Activated CD8-positive, alpha-beta memory T cell treated with anti-CD3 and anti-CD28 coated beads, Interleukin-2, amount 50 U/mL, for 1 hour (primary cell): ENCODE measurements around the gene PRSS57.

Experiments
- DNase-seq: peaks from one replicate; pipeline ENCODE4 v3.0.0-alpha.2; 2020; ENCODE audit errors: extremely low read depth

Gene PRSS57

DNA sequence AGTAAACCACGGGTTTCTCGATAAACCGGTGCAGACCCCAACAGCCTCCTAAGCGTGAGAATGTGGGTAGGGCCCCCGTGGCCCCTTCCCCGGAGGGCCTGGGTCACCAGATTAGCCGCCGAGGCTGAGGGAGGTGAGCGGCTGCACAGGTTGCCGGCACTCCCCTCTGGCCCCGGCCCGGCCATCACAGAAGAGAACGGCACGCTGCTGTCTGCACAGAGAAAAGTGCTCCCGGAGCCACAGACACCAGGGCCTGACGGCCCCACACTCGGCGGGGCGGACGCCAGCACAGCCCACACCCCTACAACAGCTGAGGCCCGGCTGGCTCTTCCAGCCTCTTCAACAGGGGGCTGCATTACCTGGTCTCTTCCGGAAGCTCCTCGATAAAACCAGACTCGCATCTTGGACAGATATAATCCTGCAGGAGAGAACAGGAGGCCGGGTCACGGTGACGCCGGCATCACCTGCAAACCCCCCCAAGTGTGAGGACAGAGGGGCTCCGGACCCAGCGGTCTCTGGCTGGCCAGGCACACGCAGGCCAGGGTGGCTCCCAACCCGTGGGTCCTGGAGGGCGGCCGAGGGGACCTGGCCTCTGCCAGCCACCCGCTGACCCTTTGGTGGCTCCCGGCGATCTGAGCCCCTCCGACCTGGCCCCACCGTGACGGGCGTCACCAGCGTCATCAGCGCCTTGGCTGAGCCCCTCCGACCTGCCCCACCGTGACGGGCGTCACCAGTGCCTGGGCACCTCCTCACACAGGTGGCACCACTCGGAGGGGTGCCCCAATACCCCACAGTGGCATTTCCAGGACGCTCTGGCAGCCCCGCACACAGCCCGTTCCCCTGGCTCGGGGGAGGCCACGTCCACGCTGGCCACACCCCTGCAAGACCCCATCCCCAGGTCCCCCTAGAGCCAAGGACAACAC is 42.5 kb downstream of the PRSS57 start:
- no peak for DNase-seq

DNA sequence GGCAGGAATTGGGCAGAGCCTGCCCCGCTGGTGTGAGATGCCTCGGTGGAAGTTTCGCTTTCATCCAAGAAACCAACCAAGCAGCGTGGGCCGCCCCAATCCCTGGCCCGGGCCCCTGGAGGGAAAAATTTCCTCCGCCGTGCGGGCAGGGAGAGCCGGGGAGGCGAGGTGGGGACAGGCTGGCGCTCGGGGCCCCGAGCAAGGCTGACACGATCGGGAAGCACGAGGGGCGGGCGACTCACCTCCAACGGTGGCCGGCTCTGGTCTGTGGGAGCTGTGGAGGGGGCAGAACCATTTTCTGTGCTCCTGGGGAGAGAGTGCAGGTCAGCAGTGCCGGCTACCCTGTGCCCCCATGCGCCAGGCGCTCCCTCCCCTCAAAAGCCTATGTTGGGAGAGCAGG is 43.3 kb downstream of the PRSS57 start:
- DNase-seq: no peak

DNA sequence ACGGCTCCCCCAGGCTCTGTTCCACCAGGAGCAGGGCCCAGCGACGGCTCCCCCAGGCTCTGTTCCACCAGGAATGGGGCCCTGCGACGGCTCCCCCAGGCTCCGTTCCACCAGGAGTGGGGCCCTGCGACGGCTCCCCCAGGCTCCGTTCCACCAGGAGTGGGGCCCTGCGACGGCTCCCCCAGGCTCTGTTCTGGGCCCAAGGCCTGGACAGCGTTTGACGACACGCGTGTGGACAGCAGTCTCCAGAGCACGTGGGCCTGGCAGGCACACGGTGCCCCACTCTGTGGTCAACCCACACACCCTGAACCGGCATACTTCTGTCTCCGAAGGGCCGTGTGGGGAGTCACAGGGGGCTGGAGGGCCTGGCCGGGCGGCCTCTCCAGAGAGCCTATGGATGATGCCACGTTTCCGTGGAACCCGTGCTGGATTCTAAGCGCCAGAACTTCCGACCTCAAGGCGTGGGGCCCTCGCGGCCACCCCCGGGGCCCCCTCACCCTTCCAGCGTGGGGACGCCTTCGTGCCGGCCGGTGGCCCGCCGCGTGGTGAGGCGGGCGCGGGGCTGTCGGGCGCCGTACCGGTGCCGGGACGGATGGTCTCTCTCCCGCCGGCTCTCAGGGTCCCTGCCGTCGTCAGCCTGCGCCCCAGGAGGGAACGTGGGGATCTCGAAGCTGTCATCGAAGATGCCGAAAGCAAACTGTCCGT is 44.0 kb downstream of the PRSS57 start:
- no peak for DNase-seq

DNA sequence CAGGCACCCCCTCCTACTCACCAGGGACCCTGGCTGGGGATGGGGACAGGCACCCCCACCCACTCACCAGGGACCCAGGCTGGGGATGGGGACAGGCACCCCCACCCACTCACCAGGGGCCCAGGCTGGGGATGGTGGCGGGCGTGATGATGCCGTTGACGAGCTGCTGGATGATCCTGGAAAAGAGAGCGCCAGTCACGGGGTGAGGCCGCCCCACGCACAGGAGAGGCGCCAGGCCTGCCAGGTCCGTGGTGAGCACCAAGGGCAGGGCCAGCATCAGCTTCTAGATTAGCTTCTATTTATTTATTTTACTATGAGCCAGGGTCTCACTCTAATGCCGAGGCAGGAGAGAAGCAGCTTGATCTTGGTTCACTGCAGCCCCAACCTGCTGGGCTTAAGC is 45.1 kb downstream of the PRSS57 start:
- no peak for DNase-seq

DNA sequence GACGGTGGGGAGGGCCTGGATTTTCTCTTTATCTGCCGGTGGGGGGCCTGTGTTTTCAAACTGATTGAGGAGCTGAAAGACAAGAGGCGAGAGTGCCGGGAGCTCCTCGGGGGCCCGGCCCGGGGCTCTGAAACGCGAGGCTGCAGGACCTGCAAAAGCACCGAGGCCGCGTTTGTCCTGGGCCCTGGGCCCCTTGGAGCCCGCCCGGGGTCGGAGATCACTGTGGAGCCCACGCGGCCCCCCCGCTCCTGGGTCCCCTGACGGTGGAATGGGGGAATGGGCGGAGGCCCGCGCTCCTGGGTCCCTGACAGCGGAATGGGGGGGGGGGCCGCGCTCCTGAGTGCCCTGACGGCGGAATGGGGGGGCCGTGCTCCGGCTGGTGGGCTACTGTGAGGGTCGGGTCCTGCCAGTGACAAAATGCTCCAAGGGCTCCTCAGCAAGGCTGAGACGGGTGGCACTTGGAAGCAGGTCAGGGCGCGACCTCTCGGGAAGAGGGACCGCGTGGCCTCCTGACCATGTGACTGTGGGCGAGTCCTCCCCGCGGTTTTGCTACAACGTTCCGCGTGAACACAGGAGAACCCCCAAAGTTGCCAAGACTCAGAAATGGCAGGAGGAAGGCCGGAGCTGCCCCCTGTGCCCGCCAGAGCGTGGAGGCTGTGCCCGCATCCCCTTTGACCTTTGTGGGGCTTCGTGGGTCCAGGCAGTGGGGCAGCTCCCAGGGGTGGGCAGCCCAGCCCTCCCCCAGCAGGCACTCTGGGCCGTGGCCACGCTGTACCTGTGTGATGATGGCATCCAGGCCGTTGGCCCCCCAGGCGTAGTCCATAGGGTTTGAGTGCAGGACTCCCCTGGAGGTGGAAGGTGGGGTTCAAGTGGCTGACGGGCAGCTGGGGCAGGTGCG is 46.1 kb downstream of the PRSS57 start:
- DNase-seq: no peak

DNA sequence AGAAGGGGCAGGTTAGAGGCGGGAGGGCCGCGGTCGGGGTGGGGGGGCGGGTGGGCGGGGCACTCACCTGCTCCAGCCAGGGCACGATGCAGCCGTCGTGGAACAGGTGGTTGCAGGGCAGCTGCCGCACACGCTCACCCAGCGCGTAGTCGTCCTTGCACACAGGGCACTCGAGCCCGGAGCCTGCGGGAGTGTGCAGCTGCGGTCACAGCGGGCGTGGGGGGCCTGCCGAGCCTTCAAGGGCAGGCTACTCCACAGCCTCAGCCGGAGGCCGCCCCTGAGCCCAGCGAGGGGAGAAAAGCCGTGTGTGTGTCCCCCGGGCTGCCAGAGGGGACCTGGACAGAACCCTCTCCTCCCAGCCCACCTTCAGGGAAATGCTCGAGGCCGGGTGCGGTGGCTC is 46.9 kb downstream of the PRSS57 start:
- DNase-seq: no peak

DNA sequence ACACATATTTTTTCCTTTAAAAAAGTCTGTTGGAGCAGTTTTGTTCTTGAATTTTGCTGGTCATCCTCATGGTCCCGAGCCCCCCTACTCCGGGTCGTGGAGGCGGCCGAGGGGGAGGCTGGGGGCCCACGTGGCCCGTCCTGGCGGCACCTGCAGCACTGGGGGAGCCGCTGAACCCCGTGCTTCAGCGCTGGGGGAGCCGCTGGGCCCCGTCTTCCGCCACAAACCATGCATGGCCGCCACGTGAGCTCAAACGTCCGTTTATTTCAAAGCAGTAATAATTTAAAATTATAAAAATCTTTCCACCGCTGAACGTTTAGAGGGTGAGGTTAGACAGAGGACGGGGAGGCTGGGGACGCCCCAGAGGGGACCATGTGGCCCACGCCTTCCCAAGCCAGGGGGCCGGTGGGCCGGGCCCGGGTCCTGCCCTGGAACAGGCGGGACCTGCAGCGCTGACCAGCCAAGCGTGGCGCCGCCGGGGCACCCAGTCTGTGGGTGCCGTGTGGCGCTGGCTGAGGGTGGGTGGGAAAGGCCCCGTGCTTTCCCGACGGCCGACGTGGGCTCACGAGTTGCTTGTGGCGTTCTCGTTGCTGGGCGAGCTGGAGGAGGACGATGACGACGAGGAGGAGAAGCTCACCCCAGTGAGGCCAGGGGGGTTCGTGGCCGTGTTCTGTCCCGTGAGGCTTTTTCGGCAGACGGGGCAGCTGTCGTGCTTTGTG is 47.5 kb downstream of the PRSS57 start:
- DNase-seq: no peak

DNA sequence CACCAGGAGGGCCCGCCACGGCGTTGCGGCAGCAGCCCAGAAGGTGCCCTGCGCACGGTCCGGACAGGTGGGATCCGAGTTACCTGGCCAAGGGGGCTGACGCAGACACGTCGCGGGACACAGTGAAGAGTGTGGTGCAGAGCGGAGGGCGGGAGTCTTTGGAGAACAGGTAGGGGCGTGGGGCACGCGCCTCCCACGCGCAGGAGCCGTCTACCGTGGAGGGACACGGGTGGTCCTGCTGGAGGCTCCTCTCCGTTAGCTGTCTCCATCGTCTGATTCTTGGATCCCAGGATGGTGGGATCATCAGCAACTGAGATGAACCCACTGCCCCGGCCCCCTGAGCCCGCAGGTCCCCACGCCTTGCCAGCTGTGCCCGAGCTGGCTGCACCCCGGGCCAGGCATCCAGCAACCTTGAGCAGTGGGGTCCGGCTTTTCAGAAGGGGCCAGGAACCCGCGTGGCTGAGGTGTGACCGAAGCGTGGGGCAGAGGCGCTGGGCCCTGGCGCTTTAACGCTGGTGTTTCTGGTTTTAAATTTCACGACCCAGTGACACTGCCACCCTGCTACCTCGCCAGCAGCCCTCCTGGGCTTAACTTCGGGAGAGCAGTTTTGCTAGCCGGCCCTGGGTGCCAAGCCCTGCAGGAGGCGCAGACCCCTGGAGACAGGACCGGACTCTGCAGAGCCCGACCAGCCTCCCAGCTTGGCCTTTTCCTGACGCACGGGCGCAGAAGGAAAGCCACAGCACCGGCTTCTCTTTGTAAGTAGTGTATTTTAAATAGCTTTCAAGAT is 48.3 kb downstream of the PRSS57 start:
- DNase-seq: no peak

DNA sequence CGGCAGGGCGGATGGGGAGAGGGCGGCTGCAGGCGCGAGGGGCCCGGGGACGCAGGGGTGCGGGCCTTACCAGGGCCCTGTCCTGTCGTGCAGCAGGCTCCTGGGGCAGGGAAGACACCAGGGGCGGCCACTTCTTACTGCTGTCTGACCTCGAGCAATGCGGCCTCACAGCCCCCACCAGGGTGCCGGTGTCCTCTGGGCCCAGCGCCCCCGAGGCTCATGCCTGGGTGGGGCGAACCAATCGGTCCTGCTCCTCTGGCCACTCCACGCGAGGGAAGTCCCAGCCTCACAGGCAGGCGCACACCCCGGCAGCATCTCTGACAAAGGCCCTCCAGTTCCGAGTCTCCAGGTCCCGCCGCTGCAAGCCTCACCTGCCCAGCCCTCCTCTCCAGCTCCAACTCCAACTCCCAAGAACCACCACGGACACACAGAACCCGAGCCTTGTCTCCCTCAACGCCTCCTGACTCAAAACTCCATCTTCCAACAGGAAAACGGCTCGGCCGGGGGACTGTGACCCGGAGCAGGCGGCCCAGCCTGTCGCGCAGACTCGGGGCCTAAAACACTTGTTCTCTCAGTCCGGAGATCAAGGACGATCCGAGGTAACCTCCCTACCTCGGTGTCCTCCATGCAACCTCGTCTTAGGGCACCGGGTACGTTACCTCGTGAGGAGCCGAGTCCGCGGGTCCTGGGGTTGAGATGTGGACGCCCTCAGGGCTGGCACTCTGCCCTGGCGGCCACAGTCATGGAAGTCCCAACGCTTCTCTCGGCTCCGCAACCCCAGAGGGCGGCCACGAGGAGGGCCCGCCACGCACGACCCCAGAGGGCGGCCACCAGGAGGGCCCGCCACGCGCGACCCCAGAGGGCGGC is 49.1 kb downstream of the PRSS57 start:
- DNase-seq: no peak

DNA sequence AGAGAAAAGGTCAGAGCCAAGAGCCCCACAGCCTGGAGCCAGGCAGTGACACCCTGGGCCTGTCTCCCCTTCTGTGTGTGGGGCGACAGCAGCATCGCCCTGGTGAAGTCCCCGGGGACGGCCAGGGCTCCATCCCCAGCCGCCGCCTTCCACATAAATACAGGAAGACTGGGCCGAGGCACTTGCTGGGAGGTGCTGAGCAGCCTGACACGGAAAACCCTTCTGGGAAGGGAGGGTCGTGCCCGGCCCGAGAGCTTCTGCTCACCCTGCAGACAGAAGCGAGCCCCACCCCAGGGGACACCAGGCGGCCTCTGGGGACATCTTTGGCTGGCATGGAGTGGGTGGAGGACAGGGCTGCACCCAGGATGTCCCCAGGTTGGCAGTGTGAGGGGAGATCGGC is 50.5 kb downstream of the PRSS57 start:
- DNase-seq: no peak

DNA sequence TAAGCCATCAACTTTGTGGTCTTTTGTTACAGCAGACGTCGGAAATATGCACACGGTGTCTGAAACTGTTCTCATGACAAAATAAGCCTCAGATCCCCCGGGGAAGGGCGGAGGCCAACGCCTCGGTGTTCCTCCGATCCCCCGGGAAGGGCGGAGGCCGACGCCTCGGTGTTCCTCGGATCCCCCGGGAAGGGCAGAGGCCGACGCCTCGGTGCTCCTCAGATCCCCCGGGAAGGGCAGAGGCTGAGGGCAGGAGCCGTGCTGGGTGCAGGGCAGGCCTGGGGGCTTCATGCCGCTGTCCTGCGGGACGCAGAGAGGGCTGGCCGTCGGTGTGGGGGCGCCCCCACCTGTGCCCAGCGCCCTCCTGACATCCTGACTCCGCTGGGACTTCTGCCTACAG is 50.9 kb downstream of the PRSS57 start:
- DNase-seq: no peak

DNA sequence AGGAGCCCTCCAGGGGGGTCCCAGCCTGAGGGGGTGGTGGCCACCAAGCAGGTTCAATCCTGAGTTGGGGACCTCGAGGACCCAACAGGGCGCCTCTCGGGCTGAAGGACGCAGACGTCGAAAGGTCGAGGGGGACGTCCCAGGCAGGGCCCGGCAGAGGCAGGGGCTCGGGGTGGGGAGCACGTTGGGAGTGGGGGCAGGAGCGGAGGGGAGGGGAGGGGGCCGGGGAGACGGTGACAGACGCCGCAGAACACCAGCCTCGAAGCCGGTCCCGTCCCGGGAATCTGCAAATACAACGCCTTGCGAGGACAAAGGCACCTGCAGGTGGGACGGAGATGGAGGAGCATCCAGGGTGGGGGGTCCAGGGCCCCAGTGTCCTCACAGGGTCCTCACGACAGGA is 51.5 kb downstream of the PRSS57 start:
- DNase-seq: no peak

DNA sequence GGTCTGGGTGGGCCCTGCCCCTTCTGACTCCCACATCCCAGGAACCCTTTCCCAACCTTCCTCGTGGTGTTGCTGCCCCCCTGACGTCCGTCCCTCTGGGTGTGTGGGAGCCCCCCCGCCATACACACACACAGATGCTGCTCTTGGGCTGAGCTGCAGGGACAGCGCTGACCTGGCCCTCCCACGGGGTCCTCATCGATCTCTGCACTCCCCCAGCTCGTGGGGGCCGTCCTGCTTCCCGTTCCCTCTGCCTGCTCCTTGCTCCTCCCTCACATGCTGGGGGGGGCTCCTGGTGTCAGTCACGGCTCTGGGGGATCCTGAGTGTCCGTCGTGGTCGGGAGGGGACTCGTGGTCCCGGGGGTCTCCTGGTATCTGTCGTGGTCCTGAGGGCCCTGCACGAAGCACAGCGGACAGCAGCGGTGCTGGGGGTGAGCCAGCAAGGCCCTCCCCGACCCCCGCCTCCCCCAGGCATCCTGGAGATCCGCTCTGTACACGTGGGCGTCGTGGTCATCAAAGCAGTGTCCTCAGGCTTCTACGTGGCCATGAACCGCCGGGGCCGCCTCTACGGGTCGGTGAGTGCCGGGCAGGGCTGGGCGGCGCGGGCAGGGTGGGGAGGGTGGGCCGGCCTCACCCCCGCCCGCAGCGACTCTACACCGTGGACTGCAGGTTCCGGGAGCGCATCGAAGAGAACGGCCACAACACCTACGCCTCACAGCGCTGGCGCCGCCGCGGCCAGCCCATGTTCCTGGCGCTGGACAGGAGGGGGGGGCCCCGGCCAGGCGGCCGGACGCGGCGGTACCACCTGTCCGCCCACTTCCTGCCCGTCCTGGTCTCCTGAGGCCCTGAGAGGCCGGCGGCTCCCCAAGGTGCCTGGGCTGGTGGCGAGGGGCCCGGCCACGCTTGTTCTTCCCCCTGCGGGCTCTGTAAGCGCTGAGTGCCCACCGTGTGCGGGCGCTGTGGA is 52.2 kb downstream of the PRSS57 start:
- DNase-seq: no peak

DNA sequence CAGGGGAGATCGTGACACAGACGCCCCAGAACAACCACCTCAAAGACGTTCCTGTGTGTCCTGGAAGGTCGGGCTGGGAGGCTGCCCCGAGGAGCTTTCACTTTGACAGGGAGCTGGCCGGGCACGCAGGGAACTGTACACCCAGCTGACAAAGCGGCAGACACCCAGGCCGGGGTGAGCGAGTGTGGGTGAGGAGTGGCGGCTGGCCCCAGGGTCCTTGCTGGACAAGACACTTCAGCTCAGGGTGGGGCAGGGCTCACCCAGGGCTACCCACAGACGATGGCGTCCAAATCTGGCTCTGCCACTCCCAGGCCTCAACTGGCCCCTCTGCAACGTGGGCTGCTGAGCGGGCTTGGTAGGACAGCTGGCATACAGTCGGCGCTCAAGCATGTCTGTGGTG is 53.5 kb downstream of the PRSS57 start:
- no peak for DNase-seq

DNA sequence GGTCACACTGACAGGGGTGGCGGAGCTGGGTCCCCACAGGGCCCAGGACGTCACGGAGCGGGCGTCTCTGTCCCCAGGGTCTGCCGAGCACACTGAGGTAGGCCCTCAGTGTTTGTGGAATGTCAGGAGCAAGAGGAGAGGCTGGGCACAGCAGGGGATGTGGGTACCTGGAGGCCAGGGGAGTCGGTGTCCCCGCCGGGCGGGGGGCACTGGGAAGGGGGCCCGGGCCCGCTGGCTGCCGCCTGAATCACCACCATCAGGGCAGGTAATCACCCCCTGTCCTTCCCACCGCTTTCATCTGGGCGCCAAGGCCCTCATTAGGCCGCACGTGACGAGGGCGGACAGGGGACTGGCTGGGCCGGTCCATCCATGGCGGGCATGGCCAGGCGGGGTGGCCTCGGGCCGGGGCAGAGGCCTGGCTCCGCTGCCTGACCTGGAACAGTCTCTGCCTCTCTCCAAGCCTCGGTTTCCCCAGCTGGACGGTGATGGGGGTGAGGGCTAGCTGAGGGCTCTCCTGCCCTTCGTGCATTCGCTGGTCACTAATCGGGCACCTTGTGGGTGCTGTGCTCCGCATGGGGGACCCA is 54.6 kb downstream of the PRSS57 start:
- no peak for DNase-seq

DNA sequence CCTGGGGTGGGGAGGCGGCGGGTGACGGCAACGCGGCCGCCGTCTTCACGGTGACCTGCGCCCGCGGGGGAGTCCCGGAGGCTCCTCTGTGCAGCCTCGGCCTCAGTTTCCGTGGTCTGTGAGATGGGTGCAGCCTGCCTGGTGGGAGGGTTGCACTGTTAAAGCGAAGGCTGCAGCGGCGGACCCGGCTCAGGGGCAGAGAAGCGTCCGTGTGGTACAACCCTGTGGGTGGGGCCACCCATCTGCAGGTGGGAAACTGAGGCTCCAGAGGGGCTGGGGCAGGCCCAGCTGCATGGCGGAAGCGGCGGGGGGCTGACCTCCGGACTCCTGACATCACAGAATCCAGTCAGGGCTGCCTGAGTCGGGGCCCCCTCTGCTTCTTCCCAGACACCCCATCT is 55.1 kb downstream of the PRSS57 start:
- no peak for DNase-seq

DNA sequence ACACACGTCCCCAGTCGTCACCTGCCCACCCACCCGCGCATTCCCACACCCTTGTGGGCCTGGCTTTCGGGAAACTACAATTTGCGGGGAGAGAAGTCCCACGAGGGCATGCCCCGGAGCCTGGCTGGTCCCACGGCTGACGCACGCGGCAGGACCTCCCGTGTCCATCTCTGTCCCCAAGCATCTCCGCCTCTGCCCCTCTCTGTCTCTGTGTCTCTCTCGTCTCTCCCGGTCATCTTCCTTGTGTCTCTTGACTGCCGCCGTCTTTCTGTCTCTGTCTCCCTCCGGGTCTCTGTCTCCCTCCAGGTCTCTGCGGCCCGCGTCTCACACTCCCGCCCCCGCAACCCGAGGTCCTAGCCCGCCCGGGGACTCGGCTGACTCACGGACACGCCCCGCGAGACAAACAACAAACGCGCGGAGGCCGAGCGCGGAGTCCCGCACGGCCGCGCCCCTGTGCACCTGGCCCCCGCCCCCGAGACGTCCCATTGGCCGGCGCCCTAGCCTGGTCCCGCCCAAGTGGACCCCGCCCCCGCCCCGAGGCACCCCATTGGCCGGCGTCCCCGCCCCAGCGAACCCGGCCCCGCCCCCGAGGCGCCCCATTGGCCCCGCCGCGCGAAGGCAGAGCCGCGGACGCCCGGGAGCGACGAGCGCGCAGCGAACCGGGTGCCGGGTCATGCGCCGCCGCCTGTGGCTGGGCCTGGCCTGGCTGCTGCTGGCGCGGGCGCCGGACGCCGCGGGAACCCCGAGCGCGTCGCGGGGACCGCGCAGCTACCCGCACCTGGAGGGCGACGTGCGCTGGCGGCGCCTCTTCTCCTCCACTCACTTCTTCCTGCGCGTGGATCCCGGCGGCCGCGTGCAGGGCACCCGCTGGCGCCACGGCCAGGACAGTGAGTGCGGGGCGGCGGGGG is 55.7 kb downstream of the PRSS57 start, which contains the start of gene FGF22:
FGF22 (plus strand) TSS at position 627 of the 908 bp plus-strand sequence; CDS start at position 674, 47 bp downstream.
- DNase-seq: peak; percentile 78
